ENCODE data around the gene SLC37A4.

GRCh38 chr11:119077839-119078238, 47.2 kb upstream of the SLC37A4 start:
- no peak for TF ChIP-seq CTCF (IDR thresholded peaks at IDR 0.05)
- no peak for TF ChIP-seq FOXJ3 (CRISPR knock-in tag; IDR thresholded peaks at IDR 0.05)
